HepG2 (cell line): Measurements from ENCODE around the gene ATP5MG. TPM values are rescaled to one million over a fixed set of nuclear protein-coding genes. Genes with fewer than 3 reads are reported as not detected.

Source experiments
- AHDC1 ChIP-seq: sonication (generic); formaldehyde crosslinking; IDR thresholded peaks from 2 replicates; pipeline ENCODE4 v1.5.1; 2020; ENCODE audit warnings: mild to moderate bottlenecking, missing genetic modification reagents, borderline replicate concordance
- CC2D1A ChIP-seq: sonication (generic); formaldehyde crosslinking; IDR thresholded peaks from 2 replicates; pipeline ENCODE4 v1.8.1; 2023; ENCODE audit warnings: mild to moderate bottlenecking, missing genetic modification reagents
- CHD4 ChIP-seq: fragments of 200-600 bp; sonication (generic); IDR thresholded peaks from 2 replicates; pipeline ENCODE4 v1.7.0; 2017; ENCODE audit warnings: mild to moderate bottlenecking, low read length, borderline replicate concordance
- CREB1 ChIP-seq, 2 experiments: fragments of 450-650 bp in 1 of 2; IDR thresholded peaks; 2 replicates each; pipeline ENCODE4 v1.6.1; 2016 to 2017; ENCODE audit warnings: control low read depth in 1 of 2, mild to moderate bottlenecking in 1 of 2, missing compliant biosample characterization in 1 of 2, missing genetic modification characterization in 1 of 2
- NFYC ChIP-seq: IDR thresholded peaks from 2 replicates; pipeline ENCODE4 v1.6.1; 2016; ENCODE audit warnings: missing genetic modification reagents, missing compliant biosample characterization
- PCBP1 ChIP-seq: fragments of 200-400 bp; formaldehyde crosslinking; IDR thresholded peaks from 2 replicates; pipeline ENCODE4 v1.6.1; 2017; ENCODE audit warnings: mild to moderate bottlenecking, low read depth, low read length, borderline replicate concordance
- PRPF4 ChIP-seq: fragments of 200-400 bp; formaldehyde crosslinking; IDR thresholded peaks from 2 replicates; pipeline ENCODE4 v1.6.1; 2016; ENCODE audit warnings: low read length, low read depth; ENCODE audit not compliant: poor library complexity, severe bottlenecking
- SNAI1 ChIP-seq: sonication (generic); formaldehyde crosslinking; IDR thresholded peaks from 2 replicates; pipeline ENCODE4 v1.5.0; 2020; ENCODE audit warnings: mild to moderate bottlenecking, missing genetic modification reagents, borderline replicate concordance
- TMF1 ChIP-seq: sonication (generic); formaldehyde crosslinking; IDR thresholded peaks from 2 replicates; pipeline ENCODE4 v1.8.1; 2022; ENCODE audit warnings: low read depth, missing genetic modification reagents
- ZBTB37 ChIP-seq: sonication (generic); formaldehyde crosslinking; IDR thresholded peaks from 2 replicates; pipeline ENCODE4 v1.4.0; 2020; ENCODE audit warnings: mild to moderate bottlenecking, missing genetic modification reagents
- ZNF646 ChIP-seq: sonication (generic); formaldehyde crosslinking; IDR thresholded peaks from 2 replicates; pipeline ENCODE4 v1.9.0; 2021; ENCODE audit warnings: mild to moderate bottlenecking, missing genetic modification reagents
- ZNF710 ChIP-seq: sonication (generic); formaldehyde crosslinking; IDR thresholded peaks from 2 replicates; pipeline ENCODE4 v1.5.0; 2020; ENCODE audit warnings: mild to moderate bottlenecking, missing genetic modification reagents, borderline replicate concordance
- polyA plus RNA-seq, 8 experiments: library from polyadenylated mRNA; depleted of rRNA in 3 of 8; stranded (reverse) in 7 of 8; unstranded in 1 of 8; fragments of >200 nt; fragmentation: Illumina TruSeq in 4 of 8; extraction: Trizol in 4 of 8; gene quantifications; 2 replicates each; pipeline versions ENCODE4 v1.2.1 to v1.2.3, GENCODE V29; 2011 to 2016; ENCODE audit warnings: low read depth in 4 of 8, missing spikeins in 1 of 8, mixed read lengths in 1 of 8; ENCODE audit not compliant: insufficient read depth in 1 of 8
- total RNA-seq, 5 experiments: library from RNA; depleted of rRNA; stranded (reverse); fragments of >200 nt; fragmentation: Illumina TruSeq; extraction: Trizol; gene quantifications; 2 replicates each; pipeline ENCODE4 v1.2.3, GENCODE V29; 2016; ENCODE audit warnings: low read depth in 1 of 5

The ATP5MG gene
- total and polyA plus RNA-seq, 2 of the 13 experiments (the other 11 are each of a cell fraction or from before 2014, with no cell fraction given), result 260 to 320 TPM

- no peak for TF ChIP-seq ZNF646
- peak; percentile 45; the same call in 1 of the 2 replicates for TF ChIP-seq PCBP1
- no peak for TF ChIP-seq SNAI1
- TF ChIP-seq ZNF710 (CRISPR knock-in tag), result no peak
- no peak for TF ChIP-seq CC2D1A (CRISPR knock-in tag)
- TF ChIP-seq CHD4, result no peak
- no peak for TF ChIP-seq AHDC1
- no peak; the same call in 1 of the 2 replicates for TF ChIP-seq TMF1 (CRISPR knock-in tag)
- no peak for TF ChIP-seq NFYC (CRISPR knock-in tag)
- no peak for TF ChIP-seq ZBTB37 (CRISPR knock-in tag)
- TF ChIP-seq PRPF4, result peak; percentile 81
- peak; percentile 73 for TF ChIP-seq CREB1 (IDR thresholded peaks at IDR 0.05)
- peak; percentile 53; the same call in 1 of the 2 replicates for TF ChIP-seq CREB1 (CRISPR knock-in tag; IDR thresholded peaks at IDR 0.05)
These were observed 34.7 kb downstream of the ATP5MG start, which contains the start of gene KMT2A (continued) for GRCh38 chr11:118435893-118436624.
